ENCODE data around the gene MTRF1.

DNA sequence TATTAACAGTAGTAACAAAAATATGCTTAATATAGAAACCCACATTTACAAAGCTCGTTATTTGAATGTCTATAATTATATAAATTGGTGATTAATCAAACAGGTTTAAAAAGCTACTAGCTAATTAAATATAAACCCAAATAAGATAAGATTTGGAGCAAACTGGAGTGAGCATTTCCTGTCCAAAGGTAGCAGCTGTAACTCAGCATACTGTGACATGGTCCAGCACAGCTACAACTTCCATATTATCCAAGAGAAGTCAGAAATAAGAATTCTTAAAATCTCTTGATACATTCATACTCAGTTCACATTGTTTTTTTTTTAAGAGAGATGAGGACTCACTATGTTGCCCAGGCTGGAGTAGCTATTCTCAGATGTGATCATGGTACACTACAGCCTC lies 8.5 kb downstream of the MTRF1 start:
- TF ChIP-seq, protein P1, sequence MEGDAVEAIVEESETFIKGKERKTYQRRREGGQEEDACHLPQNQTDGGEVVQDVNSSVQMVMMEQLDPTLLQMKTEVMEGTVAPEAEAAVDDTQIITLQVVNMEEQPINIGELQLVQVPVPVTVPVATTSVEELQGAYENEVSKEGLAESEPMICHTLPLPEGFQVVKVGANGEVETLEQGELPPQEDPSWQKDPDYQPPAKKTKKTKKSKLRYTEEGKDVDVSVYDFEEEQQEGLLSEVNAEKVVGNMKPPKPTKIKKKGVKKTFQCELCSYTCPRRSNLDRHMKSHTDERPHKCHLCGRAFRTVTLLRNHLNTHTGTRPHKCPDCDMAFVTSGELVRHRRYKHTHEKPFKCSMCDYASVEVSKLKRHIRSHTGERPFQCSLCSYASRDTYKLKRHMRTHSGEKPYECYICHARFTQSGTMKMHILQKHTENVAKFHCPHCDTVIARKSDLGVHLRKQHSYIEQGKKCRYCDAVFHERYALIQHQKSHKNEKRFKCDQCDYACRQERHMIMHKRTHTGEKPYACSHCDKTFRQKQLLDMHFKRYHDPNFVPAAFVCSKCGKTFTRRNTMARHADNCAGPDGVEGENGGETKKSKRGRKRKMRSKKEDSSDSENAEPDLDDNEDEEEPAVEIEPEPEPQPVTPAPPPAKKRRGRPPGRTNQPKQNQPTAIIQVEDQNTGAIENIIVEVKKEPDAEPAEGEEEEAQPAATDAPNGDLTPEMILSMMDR (IDR thresholded peaks at IDR 0.05) = no peak
- no peak for TF ChIP-seq POLR2A (IDR thresholded peaks at IDR 0.05)
